DMS79 treated with DMSO at 0.1 percent for 48 hours (cell line): ENCODE results near the gene NEURL3.
"Not testable (repeated sequence)": the region's sequence is repeated elsewhere in the genome, so short reads cannot be mapped to it uniquely, and the experiment has no call there.

Experiments used
- DNase-seq: peaks from one replicate; lab custom pipeline; 2025; lab: John Stamatoyannopoulos, UW

NEURL3 gene

DNA sequence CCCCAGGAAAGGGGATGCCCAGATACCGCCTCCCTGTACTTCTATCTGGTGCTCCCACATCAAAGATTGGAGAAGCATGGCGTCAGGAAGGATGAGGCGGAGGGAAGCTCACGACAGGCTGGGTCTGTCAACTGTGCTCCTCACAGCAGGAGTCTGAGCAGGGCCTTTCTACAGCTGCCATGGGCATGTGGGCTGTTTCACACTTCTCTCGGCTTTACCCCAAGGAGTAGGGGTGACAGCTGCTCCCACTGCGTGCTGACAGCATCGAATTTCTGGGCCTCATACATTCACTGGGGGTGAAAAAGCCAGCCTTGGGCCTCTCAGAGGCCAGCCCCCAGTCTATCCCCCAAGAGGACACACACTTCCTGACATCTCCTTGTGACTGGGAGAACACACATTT, 21.1 kb downstream of the NEURL3 start:
- DNase-seq: no peak

DNA sequence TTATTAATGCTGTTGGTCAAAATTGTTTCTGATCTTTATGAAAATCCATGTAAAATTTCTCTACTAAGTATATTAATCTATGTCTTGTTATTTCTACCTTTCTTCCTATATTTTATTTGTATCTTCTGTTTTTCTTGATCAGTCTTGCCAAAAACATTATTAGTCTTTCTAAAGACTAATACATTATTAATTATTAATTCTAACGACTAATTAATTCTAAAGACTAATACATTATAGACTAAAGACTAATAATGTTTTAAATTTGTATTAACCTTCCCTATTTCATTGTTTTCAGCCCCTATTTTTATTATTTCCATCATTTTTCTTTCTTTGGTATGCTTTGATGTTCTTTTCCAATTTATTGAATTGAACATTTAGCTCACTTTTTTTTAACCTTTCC, 27.7 kb downstream of the NEURL3 start:
- no peak for DNase-seq

- DNase-seq: no peak
Observed at GRCh38 chr2:96471772-96472171, 33.4 kb downstream of the NEURL3 start.

GRCh38 chr2:96470636-96471035, 34.5 kb downstream of the NEURL3 start:
- no peak for DNase-seq

DNA sequence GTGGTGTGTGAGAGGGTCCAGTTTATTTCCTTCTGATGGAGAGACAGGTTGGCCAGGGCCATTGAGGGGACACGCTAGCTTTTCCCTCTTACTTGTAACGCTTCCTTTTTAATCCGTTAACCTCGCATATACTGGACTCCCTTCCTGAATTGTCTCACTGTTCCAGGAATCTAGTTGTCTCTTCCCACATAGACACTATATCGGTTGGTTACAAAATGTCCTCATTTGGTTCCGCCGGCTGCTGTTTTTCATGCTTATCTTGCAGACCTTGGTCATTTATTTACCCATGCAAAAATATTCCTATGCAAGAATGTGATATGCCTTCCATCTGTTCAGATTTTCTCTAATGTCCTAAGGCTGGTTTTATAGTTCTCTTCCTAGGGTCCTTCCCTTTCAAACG, 35.0 kb downstream of the NEURL3 start:
- no peak for DNase-seq

- DNase-seq: no peak
Observed at GRCh38 chr2:96468904-96469303, 36.3 kb downstream of the NEURL3 start.

DNA sequence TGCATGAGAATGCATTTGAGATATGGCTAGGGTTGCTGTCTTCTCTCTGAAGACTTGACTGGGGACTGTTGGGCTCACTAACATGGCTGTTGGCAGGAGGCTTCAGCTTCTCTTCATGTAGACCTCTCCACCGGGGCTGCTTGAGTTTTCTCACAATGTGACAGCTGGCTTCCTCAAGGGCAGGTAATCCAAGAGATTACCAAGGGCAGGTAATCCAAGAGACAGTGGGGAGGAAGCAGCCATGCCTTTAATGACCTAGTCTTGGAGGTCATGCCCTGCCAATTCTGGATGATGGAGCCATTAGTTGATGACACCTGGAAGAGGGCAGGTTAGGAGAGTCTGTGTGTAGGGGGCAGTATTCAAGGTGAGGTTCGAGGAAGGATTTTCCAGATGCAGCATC, 40.5 kb downstream of the NEURL3 start:
- DNase-seq: no peak

- DNase-seq: no peak
Observed at GRCh38 chr2:96464061-96464460, 41.1 kb downstream of the NEURL3 start.

- DNase-seq: no peak
Observed at GRCh38 chr2:96463119-96463518, 42.0 kb downstream of the NEURL3 start.

GRCh38 chr2:96461616-96462015, 43.5 kb downstream of the NEURL3 start:
- DNase-seq: not testable (repeated sequence)

- DNase-seq: no peak
Observed at GRCh38 chr2:96452053-96452452, 53.1 kb downstream of the NEURL3 start.

- DNase-seq: no peak
Observed at GRCh38 chr2:96449637-96450036, 55.5 kb downstream of the NEURL3 start.

GRCh38 chr2:96449174-96449573, 56.0 kb downstream of the NEURL3 start:
- no peak for DNase-seq

DNA sequence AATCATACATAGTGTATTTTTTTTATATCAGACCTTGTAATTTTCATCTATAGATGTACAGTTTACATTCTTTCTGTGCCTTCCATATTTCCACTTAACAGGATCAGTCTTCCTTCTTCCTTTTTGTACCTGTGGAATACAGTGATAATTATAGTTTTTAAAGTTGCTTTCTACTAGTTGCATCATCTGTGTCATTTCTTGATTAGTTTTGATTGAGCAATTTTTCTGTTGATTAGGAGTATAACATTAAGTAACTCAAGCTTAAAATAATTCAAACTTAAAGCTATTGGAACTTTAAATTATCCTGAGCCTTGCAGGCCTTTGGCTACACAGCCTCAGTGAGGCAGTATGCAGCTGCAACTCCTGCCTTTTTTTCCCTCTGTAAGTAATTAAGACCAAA, 57.4 kb downstream of the NEURL3 start:
- DNase-seq: no peak
